Osteocyte (in vitro differentiated cells): ENCODE data around the gene GALNS. TPM values are rescaled to one million over a fixed set of nuclear protein-coding genes. Genes with fewer than 3 reads are reported as not detected.

Source experiments
- DNase-seq: peaks from one replicate; pipeline ENCODE4 v3.0.0; 2021; ENCODE audit warnings: mixed read lengths; ENCODE audit not compliant: unreplicated experiment; ENCODE audit errors: extremely low spot score
- H3K27ac Mint-ChIP-seq: one replicate; pipeline ENCODE4 v1.8.0; 2021; ENCODE audit warnings: mild to moderate bottlenecking, mixed read lengths; ENCODE audit not compliant: unreplicated experiment
- H3K27me3 Mint-ChIP-seq: one replicate; pipeline ENCODE4 v1.8.0; 2021; ENCODE audit warnings: mixed read lengths; ENCODE audit not compliant: unreplicated experiment
- H3K36me3 Mint-ChIP-seq: one replicate; pipeline ENCODE4 v1.8.0; 2021; ENCODE audit warnings: mixed read lengths; ENCODE audit not compliant: unreplicated experiment
- H3K4me1 Mint-ChIP-seq: one replicate; pipeline ENCODE4 v1.8.0; 2021; ENCODE audit warnings: mixed read lengths; ENCODE audit not compliant: unreplicated experiment
- H3K4me3 Mint-ChIP-seq: one replicate; pipeline ENCODE4 v1.8.0; 2021; ENCODE audit warnings: mild to moderate bottlenecking, moderate library complexity, mixed read lengths; ENCODE audit not compliant: unreplicated experiment
- H3K9me3 Mint-ChIP-seq: one replicate; pipeline ENCODE4 v1.8.0; 2021; ENCODE audit warnings: mixed read lengths; ENCODE audit not compliant: unreplicated experiment
- total RNA-seq: library from RNA; stranded (reverse); gene quantifications from 2 replicates; pipeline ENCODE4 v1.2.1, GENCODE V29; 2021
- TF ChIP-seq, protein P1 (sequence below): fragments of 200-600 bp; sonication (generic); IDR thresholded peaks from 2 replicates; pipeline ENCODE4 v1.5.0; 2021; ENCODE audit warnings: antibody characterized with exemption, mild to moderate bottlenecking, moderate library complexity

Gene GALNS
- total RNA-seq, 1 donor from 2014 or later = 47.0 TPM

DNA sequence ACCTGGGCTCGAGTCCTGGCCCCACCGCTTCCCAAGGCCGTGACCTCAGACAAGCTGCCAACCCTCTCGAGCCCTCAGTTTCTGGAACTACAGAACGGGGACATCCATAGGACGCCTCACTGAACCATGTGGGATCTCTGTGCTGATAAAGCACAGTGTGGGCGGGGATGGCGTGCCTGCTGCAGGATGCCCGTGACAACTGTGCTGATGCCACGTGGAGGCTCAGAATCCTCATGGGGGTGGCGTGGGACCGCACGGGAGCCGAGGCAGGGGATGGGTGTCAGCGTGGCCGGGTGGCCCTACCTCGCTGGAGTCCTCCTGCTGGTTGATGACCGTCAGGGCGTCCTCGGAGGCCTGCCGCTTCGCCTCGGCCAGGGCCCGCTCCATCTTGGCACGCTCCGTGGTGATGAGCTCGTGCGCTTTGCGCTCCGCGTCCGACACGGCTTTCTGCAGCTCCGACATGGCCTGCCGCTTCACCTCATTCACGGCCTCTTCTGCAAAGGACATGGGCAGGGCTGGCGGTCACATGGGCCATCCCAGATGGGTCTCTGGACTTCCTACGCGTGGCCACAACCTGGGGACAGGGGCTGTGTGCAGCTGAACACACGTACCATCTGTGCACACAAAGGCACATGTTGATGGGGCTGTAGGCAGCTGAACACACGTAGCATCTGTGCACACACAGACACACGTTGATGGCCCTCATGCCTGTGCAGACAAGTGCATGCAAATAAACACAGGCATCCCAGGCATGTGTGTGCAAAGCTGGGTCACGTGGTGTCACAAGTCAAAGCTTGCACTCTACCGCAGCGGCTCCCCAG lies 22.4 kb upstream of the GALNS start:
- Mint-ChIP-seq H3K27me3 (peaks cover 22% of the 10 kb centered on the region), H3K27ac (no peak overlapping the region), H3K36me3 (no peaks in the 10 kb centered on the region), H3K4me1 (no peaks in the 10 kb centered on the region), H3K9me3 (no peaks in the 10 kb centered on the region), H3K4me3 (no peak overlapping the region)
- TF ChIP-seq, protein P1, sequence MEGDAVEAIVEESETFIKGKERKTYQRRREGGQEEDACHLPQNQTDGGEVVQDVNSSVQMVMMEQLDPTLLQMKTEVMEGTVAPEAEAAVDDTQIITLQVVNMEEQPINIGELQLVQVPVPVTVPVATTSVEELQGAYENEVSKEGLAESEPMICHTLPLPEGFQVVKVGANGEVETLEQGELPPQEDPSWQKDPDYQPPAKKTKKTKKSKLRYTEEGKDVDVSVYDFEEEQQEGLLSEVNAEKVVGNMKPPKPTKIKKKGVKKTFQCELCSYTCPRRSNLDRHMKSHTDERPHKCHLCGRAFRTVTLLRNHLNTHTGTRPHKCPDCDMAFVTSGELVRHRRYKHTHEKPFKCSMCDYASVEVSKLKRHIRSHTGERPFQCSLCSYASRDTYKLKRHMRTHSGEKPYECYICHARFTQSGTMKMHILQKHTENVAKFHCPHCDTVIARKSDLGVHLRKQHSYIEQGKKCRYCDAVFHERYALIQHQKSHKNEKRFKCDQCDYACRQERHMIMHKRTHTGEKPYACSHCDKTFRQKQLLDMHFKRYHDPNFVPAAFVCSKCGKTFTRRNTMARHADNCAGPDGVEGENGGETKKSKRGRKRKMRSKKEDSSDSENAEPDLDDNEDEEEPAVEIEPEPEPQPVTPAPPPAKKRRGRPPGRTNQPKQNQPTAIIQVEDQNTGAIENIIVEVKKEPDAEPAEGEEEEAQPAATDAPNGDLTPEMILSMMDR = no peak
- no peak for DNase-seq

DNA sequence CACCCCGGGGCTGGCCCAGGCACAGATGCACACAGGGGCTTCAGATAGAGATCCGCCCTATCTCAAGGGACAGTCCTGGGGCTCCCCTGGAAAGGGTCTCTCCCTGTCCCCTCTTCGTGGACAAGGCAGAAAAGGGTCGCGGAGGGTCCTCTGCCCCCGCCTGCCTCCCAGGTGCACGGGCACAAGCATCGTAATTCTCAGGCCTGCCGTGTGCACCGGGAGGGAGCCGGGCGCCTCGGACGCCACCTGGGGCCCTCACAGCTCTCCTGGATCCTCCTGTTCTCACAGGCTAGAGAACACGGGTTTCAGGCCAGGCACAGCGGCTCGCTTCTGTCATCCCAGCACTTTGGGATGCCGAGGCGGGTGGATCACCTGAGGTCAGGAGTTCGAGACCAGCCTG lies 21.6 kb upstream of the GALNS start:
- TF ChIP-seq, protein P1 = no peak
- peaks cover 22% of the 10 kb centered on the region for H3K27me3 Mint-ChIP-seq
- no peaks in the 10 kb centered on the region for H3K4me1 Mint-ChIP-seq
- H3K27ac Mint-ChIP-seq = no peak overlapping the region
- H3K9me3 Mint-ChIP-seq = no peaks in the 10 kb centered on the region
- no peak for DNase-seq
- H3K36me3 Mint-ChIP-seq = no peaks in the 10 kb centered on the region
- no peak overlapping the region for H3K4me3 Mint-ChIP-seq

DNA sequence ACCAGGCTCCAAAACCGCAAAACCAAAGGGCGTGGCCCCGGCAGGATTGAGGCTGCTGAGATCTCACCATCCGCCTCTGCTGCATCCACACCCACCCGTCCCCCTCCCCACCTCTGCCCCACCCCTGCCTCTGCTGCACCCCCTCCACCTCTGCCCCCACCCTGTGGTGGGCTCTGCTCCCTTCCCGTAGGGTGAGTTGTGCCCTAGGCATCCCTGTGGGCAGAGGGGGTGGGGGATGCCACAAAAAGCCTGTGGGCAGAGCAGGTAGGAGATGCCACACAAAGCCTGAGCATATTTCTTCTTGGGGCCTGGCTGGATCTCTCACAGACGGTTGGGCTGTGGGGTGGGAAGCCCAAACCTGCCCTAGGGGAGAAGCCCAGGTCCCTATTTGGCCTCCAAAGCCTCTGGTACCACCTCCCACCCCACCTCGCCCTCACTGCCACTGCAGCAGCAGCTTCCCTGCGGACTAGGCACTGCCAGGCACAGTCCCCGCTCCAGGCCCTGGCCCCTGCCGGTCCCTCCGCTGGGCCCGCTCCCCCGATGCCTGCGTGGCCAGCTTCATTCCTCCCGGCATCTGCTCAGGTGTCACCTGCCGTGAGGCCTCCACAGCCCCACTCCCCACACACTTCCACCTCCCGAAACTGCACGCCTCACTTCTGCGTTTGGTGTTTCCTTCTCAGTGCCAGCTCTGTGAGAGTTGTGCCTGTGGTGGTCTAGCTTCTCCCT lies 21.0 kb upstream of the GALNS start:
- Mint-ChIP-seq H3K36me3 (no peaks in the 10 kb centered on the region), H3K4me1 (no peaks in the 10 kb centered on the region), H3K27ac (no peak overlapping the region), H3K27me3 (peaks cover 22% of the 10 kb centered on the region), H3K4me3 (no peak overlapping the region), H3K9me3 (no peaks in the 10 kb centered on the region)
- no peak for DNase-seq
- TF ChIP-seq, protein P1 = no peak

DNA sequence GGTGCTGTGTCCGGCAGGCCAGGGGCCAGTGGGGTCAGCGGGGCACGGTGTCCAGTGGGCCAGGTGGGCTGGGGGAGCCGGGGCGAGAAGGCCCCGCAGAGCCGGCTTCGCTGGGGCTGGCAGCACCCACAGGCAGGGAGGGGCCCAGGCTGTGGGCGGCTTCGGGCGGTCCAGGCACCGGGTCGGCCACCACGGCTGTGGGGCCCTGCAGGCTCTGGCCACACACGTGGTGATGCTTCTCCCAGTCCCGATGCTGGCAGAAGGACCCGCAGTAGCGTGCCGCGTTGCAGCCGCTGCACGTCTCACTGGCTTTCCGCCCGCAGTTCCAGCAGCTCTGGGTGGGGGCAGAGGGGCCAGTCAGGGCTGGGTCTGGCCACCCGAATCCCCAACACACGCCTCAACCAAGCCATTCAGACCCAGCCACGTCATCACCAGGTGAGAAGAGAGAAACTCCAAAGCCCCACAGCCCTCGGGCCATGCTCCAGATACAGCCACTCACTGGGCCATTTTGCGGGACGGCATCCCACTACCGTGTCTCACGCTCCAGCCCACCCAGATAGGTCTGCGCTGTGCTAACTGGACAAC lies 20.3 kb upstream of the GALNS start:
- DNase-seq = no peak
- Mint-ChIP-seq H3K4me3 (no peak overlapping the region), H3K4me1 (no peaks in the 10 kb centered on the region), H3K27me3 (peaks cover 22% of the 10 kb centered on the region), H3K9me3 (no peaks in the 10 kb centered on the region), H3K36me3 (no peaks in the 10 kb centered on the region), H3K27ac (no peak overlapping the region)
- TF ChIP-seq, protein P1 = no peak

DNA sequence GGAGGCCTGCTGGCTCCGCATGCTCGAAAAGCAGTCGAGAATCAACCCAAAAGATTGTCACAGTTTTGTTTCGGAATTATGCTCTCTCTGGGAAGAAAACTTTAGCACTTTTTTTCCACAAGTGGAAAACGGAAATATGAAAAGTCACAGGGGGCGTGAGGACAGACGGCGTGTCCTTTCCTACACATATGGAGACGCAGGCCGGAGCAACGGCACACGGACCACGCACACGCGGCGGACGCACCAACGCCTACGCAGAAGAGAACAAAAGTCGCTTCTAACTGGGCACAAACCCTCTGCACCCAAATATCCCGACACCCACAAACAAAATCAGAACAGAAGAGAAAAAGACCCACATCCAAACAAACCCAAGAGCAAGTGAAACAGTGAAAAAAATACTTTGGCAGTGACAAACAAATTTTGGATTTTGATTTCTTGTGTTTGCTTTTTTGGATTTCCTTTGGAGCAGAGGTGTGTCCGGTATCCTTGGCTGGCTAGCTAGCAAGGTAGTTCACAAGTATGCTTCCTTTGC lies 19.0 kb upstream of the GALNS start:
- H3K36me3 Mint-ChIP-seq = no peaks in the 10 kb centered on the region
- peaks cover 22% of the 10 kb centered on the region for H3K27me3 Mint-ChIP-seq
- no peak for DNase-seq
- TF ChIP-seq, protein P1 = no peak
- no peaks in the 10 kb centered on the region for H3K9me3 Mint-ChIP-seq
- no peak overlapping the region for H3K4me3 Mint-ChIP-seq
- H3K4me1 Mint-ChIP-seq = no peaks in the 10 kb centered on the region
- H3K27ac Mint-ChIP-seq = no peak overlapping the region
